K562 (cell line): ENCODE measurements around the gene ERP29. TPM values are rescaled to one million over a fixed set of nuclear protein-coding genes. Genes with fewer than 3 reads are reported as not detected.

Source experiments
- ATAC-seq: fragments of 200-7000 bp; cut with Tn5 transposase; 3 replicates; pipeline ENCODE4 v1.9.1; 2020; ENCODE audit warnings: moderate library complexity
- BruUV-seq: library from RNA; stranded (reverse); fragments of 400-500 nt; replicated peaks from 2 replicates; lab custom pipeline; 2021; lab: Mats Ljungman, UMichigan
- CTCF ChIA-PET: fragments of 300-600 bp; formaldehyde crosslinking; extraction: SDS; loops from one replicate; lab custom pipeline; 2021; ENCODE audit warnings: low intra/inter-chr PET ratio; lab: Yijun Ruan, JAX
- POLR2A ChIA-PET: fragments of 300-600, 350-650 bp; sonication (Branson Sonifier 250); formaldehyde crosslinking; extraction: SDS; loops from one replicate; lab custom pipeline; 2021; ENCODE audit warnings: antibody characterized with exemption, inconsistent platforms; lab: Yijun Ruan, JAX
- DNase-seq, 4 experiments: peaks; one replicate each; pipeline versions ENCODE4 v3.0.0 to v3.0.0-alpha.2; 2011 to 2018; ENCODE audit warnings: low spot score in 3 of 4, mixed read lengths in 3 of 4; ENCODE audit errors: extremely low read depth in 1 of 4
- FAIRE-seq: peaks from 2 replicates; lab custom pipeline; 2011; peaks lifted over from hg19 to GRCh38; lab: Jason Lieb, UNC
- H2AFZ ChIP-seq: 2 replicates; pipeline ENCODE4 v1.6.0; 2011; ENCODE audit warnings: low read depth, low read length, control low read depth, inconsistent platforms
- H3K27ac ChIP-seq: fragments of 200-600 bp; 3 replicates; pipeline ENCODE4 v1.8.0; 2011; ENCODE audit warnings: low read depth, mild to moderate bottlenecking, control low read depth, inconsistent platforms, low read length, moderate library complexity, mixed read lengths; ENCODE audit errors: extremely low read depth
- H3K27me3 ChIP-seq, 2 experiments: fragments of 300-600 bp in 1 of 2; 2 replicates in 1 of 2; 3 replicates in 1 of 2; pipeline versions ENCODE4 v1.6.0 to v1.8.0; 2011; ENCODE audit warnings: inconsistent platforms in 2 of 2, low read length in 2 of 2, mild to moderate bottlenecking in 1 of 2, mixed read lengths in 1 of 2, moderate library complexity in 1 of 2; ENCODE audit not compliant: control insufficient read depth in 2 of 2, insufficient read depth in 2 of 2
- H3K36me3 ChIP-seq: fragments of 300-600 bp; 3 replicates; pipeline ENCODE4 v1.8.0; 2011; ENCODE audit warnings: mild to moderate bottlenecking, low read length, inconsistent platforms; ENCODE audit not compliant: control insufficient read depth, insufficient read depth
- H3K4me1 ChIP-seq, 2 experiments: fragments of 200-600 bp in 1 of 2; replicated peaks in 1 of 2; 2 replicates in 1 of 2; 3 replicates in 1 of 2; pipeline versions ENCODE4 v1.5.1 to v1.8.0; 2011; ENCODE audit warnings: inconsistent platforms in 2 of 2, low read length in 2 of 2, mild to moderate bottlenecking in 1 of 2, mixed read lengths in 1 of 2, moderate library complexity in 1 of 2; ENCODE audit not compliant: control insufficient read depth in 2 of 2, insufficient read depth in 2 of 2
- H3K4me2 ChIP-seq: 2 replicates; pipeline ENCODE4 v1.6.1; 2011; ENCODE audit warnings: low read length, control low read depth, inconsistent platforms, mixed read lengths; ENCODE audit not compliant: insufficient read depth
- H3K4me3 ChIP-seq: fragments of 200-600 bp; sonication (generic), shearing (Covaris generic); 2 replicates; pipeline ENCODE4 v1.5.1; 2016; ENCODE audit warnings: control low read depth, inconsistent platforms
- H3K79me2 ChIP-seq: fragments of 200-600 bp; 3 replicates; pipeline ENCODE4 v1.8.0; 2011; ENCODE audit warnings: low read length, inconsistent platforms; ENCODE audit not compliant: control insufficient read depth, insufficient read depth
- H3K9ac ChIP-seq, 2 experiments: 2 replicates each; pipeline versions ENCODE4 v1.6.0 to v1.6.1; 2011; ENCODE audit warnings: low read depth in 2 of 2, low read length in 2 of 2, control low read depth in 1 of 2, inconsistent platforms in 1 of 2, mild to moderate bottlenecking in 1 of 2, mixed read lengths in 1 of 2; ENCODE audit not compliant: insufficient read depth in 1 of 2
- H3K9me1 ChIP-seq: one replicate; pipeline ENCODE4 v1.6.0; 2011; ENCODE audit warnings: inconsistent platforms, mild to moderate bottlenecking, low read length, moderate library complexity; ENCODE audit not compliant: control insufficient read depth, insufficient read depth
- H3K9me3 ChIP-seq: replicated peaks from 2 replicates; pipeline ENCODE4 v1.5.1; 2011; ENCODE audit warnings: low read depth, low read length, inconsistent platforms; ENCODE audit not compliant: control insufficient read depth, insufficient read depth
- H4K20me1 ChIP-seq: replicated peaks from 2 replicates; pipeline ENCODE4 v1.6.1; 2011; ENCODE audit warnings: low read length, inconsistent platforms, mixed read lengths; ENCODE audit not compliant: control insufficient read depth, insufficient read depth
- CCAR2 ChIP-seq: fragments of 200-400 bp; formaldehyde crosslinking; IDR thresholded peaks from 2 replicates; pipeline ENCODE4 v1.6.1; 2017; ENCODE audit warnings: mild to moderate bottlenecking, low read depth, low read length
- CTCFL ChIP-seq: IDR thresholded peaks from 2 replicates; pipeline ENCODE4 v1.6.1; 2011; ENCODE audit warnings: borderline replicate concordance, low read depth, mild to moderate bottlenecking, moderate library complexity, low read length; ENCODE audit not compliant: insufficient read depth, poor library complexity, severe bottlenecking
- ZNF133 ChIP-seq: fragments of 250-450 bp; sonication (Bioruptor Pico); IDR thresholded peaks from 2 replicates; pipeline ENCODE4 v1.4.0; 2020; ENCODE audit warnings: mild to moderate bottlenecking
- WGBS: fragments of 100-300 bp; shearing (Covaris generic); methylation state at CpG from one replicate; pipeline ENCODE4 v1.1.6; 2016; ENCODE audit warnings: low coverage, mixed read lengths; ENCODE audit not compliant: insufficient coverage; ENCODE audit errors: missing lambda C conversion rate; 5-methylcytosine and 5-hydroxymethylcytosine counted together
- in situ Hi-C: fragments of 300-500 bp; cut with MboI; formaldehyde crosslinking; loops from 4 replicates; pipeline ENCODE4 v1.15.0; 2018; ENCODE audit warnings: inconsistent platforms, mixed read lengths
- intact Hi-C: fragments of 100-400 bp; cut with micrococcal nuclease; formaldehyde crosslinking; loops from 2 replicates; pipeline ENCODE4 v1.14.2; 2022
- polyA plus RNA-seq, 8 experiments: library from polyadenylated mRNA; depleted of rRNA in 4 of 8; stranded (reverse) in 5 of 8; unstranded in 3 of 8; fragments of >200 nt; fragmentation: Nextera tagmentation in 2 of 8; fragmentation: Illumina TruSeq in 1 of 8; extraction: Ambion mirVana in 2 of 8; extraction: Trizol in 1 of 8; gene quantifications; 2 replicates each; pipeline versions ENCODE4 v1.2.1 to v1.2.3, GENCODE V29; 2011 to 2014; ENCODE audit warnings: inconsistent platforms in 1 of 8, missing spikeins in 1 of 8
- total RNA-seq, 7 experiments: library from RNA; depleted of rRNA in 6 of 7; stranded (reverse); fragments of >200 nt in 6 of 7; fragmentation: Illumina TruSeq in 2 of 7; extraction: Trizol in 2 of 7; gene quantifications; 2 replicates each; pipeline versions ENCODE4 v1.2.1 to v1.2.3, GENCODE V29; 2011 to 2021; ENCODE audit warnings: low replicate concordance in 1 of 7
- TF ChIP-seq, protein P1 (sequence below): fragments of 450-650 bp; formaldehyde crosslinking; IDR thresholded peaks from 2 replicates; pipeline ENCODE4 v1.4.0; 2020; ENCODE audit warnings: mild to moderate bottlenecking, moderate library complexity
- TF ChIP-seq, protein P2 (sequence below): fragments of 450-650 bp; IDR thresholded peaks from 2 replicates; pipeline ENCODE4 v1.6.1; 2017; ENCODE audit warnings: antibody characterized with exemption, mild to moderate bottlenecking

The ERP29 gene
- total and polyA plus RNA-seq, 9 of the 15 experiments (the other 6 are each of a cell fraction or from before 2014, with no cell fraction given): 42.4 to 146 (median 111) TPM

DNA sequence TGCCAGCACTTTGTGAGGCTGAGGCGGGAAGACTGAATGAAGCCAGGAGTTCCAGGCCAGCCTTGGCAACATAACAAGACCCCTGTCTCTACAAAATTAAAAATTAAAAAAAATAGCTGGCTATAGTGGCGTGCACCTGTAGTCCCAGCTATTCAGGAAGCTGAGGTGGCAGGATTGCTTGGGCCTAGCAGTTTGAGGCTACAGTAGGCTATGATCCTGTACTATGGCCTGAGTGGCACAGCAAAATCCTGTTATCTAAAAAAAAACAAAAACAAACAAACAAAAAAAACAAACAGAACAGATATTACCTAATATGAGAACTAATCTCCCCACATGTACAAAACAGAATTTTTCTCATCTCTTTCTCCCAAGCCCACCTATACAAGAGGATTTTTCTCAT is 15.9 kb upstream of the ERP29 start:
- in situ Hi-C loops (no loop called here), intact Hi-C loops (no loop called here)
- peaks cover 2% of the 10 kb centered on the region; the same call in 1 of the 3 replicates for H3K36me3 ChIP-seq
- H3K4me3 ChIP-seq: no peak overlapping the region
- H4K20me1 ChIP-seq: no peaks in the 10 kb centered on the region
- no TSS peak for BruUV-seq
- ATAC-seq: no peak
- 100% methylated on average over 2 of the region's 2 CpGs for WGBS
- peaks cover 10% of the 10 kb centered on the region for H3K79me2 ChIP-seq
- H2AFZ ChIP-seq: no peak overlapping the region
- H3K4me2 ChIP-seq: no peak overlapping the region
- FAIRE-seq: no peak
- no peaks in the 10 kb centered on the region for H3K9me3 ChIP-seq
- peaks cover 3% of the 10 kb centered on the region for H3K9me1 ChIP-seq
- POLR2A ChIA-PET: interaction anchor here (0.9 to 2.0 kb wide), 3 partner anchors 11 to 22 kb away, joined by 3 to 10 read pairs (median 3); no protein-coding TSS in a partner anchor
- CTCF ChIA-PET: no interaction called here
- H3K4me1 ChIP-seq: peaks cover 9 to 25% of the 10 kb centered on the region in 2 experiments; a peak in 3 of 5 replicates
- no peak for DNase-seq
- no peak for TF ChIP-seq CCAR2
- no peaks in the 10 kb centered on the region for H3K27me3 ChIP-seq
- no peak overlapping the region for H3K9ac ChIP-seq
- H3K27ac ChIP-seq: no peak overlapping the region

DNA sequence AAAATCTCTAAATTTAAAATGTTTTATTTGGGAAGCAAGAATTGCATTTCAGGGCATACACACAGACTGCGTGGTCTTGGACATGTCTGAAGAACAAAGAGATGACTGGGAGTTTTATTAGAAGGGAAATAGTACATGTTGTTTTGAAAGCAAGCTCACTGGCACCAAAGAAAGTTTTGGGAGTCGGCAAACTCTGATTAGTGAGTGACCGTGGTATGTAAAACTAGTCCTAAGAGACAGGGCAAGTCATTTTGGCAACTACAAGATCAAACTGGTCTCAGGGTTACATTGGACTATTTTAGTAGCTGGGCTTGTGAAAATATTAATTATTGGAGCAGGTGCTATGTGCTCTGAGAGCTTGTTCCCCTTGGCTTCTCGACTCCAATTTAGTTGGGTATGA is 15.2 kb upstream of the ERP29 start:
- peak overlapping the region; percentile 27; the same call in 1 of the 3 replicates for H3K27ac ChIP-seq
- peaks cover 2% of the 10 kb centered on the region; the same call in 1 of the 3 replicates for H3K36me3 ChIP-seq
- intact Hi-C loops (no loop called here), in situ Hi-C loops (no loop called here)
- H3K4me1 ChIP-seq: peaks cover 9 to 20% of the 10 kb centered on the region in 2 experiments; a peak in 3 of 5 replicates
- H3K4me2 ChIP-seq: no peak overlapping the region
- no peaks in the 10 kb centered on the region for H3K9me3 ChIP-seq
- 73% methylated on average over 4 of the region's 4 CpGs for WGBS
- no TSS peak for BruUV-seq
- no peaks in the 10 kb centered on the region for H4K20me1 ChIP-seq
- no peaks in the 10 kb centered on the region for H3K27me3 ChIP-seq
- ChIA-PET CTCF (no interaction called here), POLR2A (interaction anchor here (1.3 to 2.0 kb wide), 3 partner anchors 10 to 23 kb away, joined by 3 to 10 read pairs (median 3); no protein-coding TSS in a partner anchor)
- FAIRE-seq: no peak
- H2AFZ ChIP-seq: no peak overlapping the region
- H3K9ac ChIP-seq: no peak overlapping the region; a peak in 1 of 4 replicates
- peaks cover 8% of the 10 kb centered on the region for H3K79me2 ChIP-seq
- ATAC-seq: no peak
- no peaks in the 10 kb centered on the region for H3K9me1 ChIP-seq
- no peak overlapping the region for H3K4me3 ChIP-seq
- no peak for DNase-seq
- no peak for TF ChIP-seq CTCFL
- no peak for TF ChIP-seq ZNF133 (CRISPR knock-in tag)
- TF ChIP-seq, protein P1, sequence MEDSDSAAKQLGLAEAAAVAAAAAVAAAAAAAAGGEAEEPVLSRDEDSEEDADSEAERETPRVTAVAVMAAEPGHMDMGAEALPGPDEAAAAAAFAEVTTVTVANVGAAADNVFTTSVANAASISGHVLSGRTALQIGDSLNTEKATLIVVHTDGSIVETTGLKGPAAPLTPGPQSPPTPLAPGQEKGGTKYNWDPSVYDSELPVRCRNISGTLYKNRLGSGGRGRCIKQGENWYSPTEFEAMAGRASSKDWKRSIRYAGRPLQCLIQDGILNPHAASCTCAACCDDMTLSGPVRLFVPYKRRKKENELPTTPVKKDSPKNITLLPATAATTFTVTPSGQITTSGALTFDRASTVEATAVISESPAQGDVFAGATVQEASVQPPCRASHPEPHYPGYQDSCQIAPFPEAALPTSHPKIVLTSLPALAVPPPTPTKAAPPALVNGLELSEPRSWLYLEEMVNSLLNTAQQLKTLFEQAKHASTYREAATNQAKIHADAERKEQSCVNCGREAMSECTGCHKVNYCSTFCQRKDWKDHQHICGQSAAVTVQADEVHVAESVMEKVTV: no peak
- TF ChIP-seq, protein P2, sequence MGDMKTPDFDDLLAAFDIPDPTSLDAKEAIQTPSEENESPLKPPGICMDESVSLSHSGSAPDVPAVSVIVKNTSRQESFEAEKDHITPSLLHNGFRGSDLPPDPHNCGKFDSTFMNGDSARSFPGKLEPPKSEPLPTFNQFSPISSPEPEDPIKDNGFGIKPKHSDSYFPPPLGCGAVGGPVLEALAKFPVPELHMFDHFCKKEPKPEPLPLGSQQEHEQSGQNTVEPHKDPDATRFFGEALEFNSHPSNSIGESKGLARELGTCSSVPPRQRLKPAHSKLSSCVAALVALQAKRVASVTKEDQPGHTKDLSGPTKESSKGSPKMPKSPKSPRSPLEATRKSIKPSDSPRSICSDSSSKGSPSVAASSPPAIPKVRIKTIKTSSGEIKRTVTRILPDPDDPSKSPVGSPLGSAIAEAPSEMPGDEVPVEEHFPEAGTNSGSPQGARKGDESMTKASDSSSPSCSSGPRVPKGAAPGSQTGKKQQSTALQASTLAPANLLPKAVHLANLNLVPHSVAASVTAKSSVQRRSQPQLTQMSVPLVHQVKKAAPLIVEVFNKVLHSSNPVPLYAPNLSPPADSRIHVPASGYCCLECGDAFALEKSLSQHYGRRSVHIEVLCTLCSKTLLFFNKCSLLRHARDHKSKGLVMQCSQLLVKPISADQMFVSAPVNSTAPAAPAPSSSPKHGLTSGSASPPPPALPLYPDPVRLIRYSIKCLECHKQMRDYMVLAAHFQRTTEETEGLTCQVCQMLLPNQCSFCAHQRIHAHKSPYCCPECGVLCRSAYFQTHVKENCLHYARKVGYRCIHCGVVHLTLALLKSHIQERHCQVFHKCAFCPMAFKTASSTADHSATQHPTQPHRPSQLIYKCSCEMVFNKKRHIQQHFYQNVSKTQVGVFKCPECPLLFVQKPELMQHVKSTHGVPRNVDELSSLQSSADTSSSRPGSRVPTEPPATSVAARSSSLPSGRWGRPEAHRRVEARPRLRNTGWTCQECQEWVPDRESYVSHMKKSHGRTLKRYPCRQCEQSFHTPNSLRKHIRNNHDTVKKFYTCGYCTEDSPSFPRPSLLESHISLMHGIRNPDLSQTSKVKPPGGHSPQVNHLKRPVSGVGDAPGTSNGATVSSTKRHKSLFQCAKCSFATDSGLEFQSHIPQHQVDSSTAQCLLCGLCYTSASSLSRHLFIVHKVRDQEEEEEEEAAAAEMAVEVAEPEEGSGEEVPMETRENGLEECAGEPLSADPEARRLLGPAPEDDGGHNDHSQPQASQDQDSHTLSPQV: no peak
